IMR-90 (cell line): ENCODE measurements around the gene SLC35B2.

Experiments
- MAFK ChIP-seq: IDR thresholded peaks from 2 replicates; pipeline ENCODE4 v1.6.1; 2012; ENCODE audit warnings: low read depth, low read length, improper control_type of control experiment
- MXI1 ChIP-seq: IDR thresholded peaks from 2 replicates; pipeline ENCODE4 v1.6.1; 2012; ENCODE audit warnings: low read depth, mild to moderate bottlenecking, low read length, moderate library complexity, borderline replicate concordance
- POLR2A ChIP-seq: IDR thresholded peaks from 2 replicates; pipeline ENCODE4 v1.6.1; 2012; ENCODE audit warnings: mild to moderate bottlenecking, low read depth, low read length
- RAD21 ChIP-seq: IDR thresholded peaks from 2 replicates; pipeline ENCODE4 v1.6.1; 2012; ENCODE audit warnings: low read length, improper control_type of control experiment
- TF ChIP-seq, protein P1 (sequence below): conservative IDR thresholded peaks from 2 replicates; pipeline ENCODE4 v1.5.1; 2012; ENCODE audit warnings: mild to moderate bottlenecking, low read depth, low read length, improper control_type of control experiment

GRCh38 chr6:44254191-44255104, 2.9 kb downstream of the SLC35B2 start:
- TF ChIP-seq MAFK, result no peak
- TF ChIP-seq RAD21, result no peak
- TF ChIP-seq, protein P1, sequence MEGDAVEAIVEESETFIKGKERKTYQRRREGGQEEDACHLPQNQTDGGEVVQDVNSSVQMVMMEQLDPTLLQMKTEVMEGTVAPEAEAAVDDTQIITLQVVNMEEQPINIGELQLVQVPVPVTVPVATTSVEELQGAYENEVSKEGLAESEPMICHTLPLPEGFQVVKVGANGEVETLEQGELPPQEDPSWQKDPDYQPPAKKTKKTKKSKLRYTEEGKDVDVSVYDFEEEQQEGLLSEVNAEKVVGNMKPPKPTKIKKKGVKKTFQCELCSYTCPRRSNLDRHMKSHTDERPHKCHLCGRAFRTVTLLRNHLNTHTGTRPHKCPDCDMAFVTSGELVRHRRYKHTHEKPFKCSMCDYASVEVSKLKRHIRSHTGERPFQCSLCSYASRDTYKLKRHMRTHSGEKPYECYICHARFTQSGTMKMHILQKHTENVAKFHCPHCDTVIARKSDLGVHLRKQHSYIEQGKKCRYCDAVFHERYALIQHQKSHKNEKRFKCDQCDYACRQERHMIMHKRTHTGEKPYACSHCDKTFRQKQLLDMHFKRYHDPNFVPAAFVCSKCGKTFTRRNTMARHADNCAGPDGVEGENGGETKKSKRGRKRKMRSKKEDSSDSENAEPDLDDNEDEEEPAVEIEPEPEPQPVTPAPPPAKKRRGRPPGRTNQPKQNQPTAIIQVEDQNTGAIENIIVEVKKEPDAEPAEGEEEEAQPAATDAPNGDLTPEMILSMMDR, result no peak
- TF ChIP-seq POLR2A, result peak; percentile 15; the same call in 1 of the 2 replicates
- no peak for TF ChIP-seq MXI1
